OCI-LY3 (cell line): Measurements from ENCODE around the gene ATXN7.

ENCODE experiments used
- CTCF ChIP-seq: fragments of 200-600, 300-600 bp; sonication (generic); IDR thresholded peaks from 2 replicates; pipeline ENCODE4 v1.5.1; 2014; ENCODE audit warnings: antibody characterized with exemption, low read length, low read depth
- EZH2phosphoT487 ChIP-seq: fragments of 200-600 bp; shearing (Covaris generic); IDR thresholded peaks from 2 replicates; pipeline ENCODE4 v1.6.1; 2018; ENCODE audit warnings: antibody characterized with exemption, mixed run types, low read depth

DNA sequence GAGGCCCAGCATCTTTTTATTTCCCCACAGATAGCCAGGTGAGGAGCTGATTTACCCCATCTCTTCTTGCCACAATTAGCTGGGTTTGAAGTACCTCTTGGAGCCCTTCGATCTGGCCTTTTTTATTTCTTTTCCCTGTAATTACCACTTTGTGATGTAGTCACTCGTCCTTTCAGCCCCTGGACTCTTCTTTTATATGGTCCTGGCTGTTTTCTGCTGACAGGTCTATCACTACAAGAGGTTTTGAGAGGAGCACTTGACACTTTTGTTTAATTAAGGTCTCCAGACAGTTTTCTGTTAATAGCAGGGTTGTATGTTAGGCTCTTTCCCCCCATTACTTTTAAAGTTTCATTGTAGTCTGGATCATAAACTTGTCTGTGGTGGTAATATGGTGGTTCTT, 11.8 kb downstream of the ATXN7 start:
- TF ChIP-seq EZH2phosphoT487 = no peak
- no peak for TF ChIP-seq CTCF
